Coronary artery (tissue), 2 donors: ENCODE results near the gene SRC.

Experiments
- DNase-seq: peaks from one replicate; pipeline ENCODE4 v3.0.0-alpha.2; 2017; ENCODE audit warnings: low spot score
- H3K27ac ChIP-seq, 2 donors: fragments of 200-600 bp; sonication (generic); one replicate each; pipeline ENCODE4 v1.5.1; 2016 to 2019
- H3K4me3 ChIP-seq: fragments of 200-600 bp; sonication (generic); 2 replicates; pipeline ENCODE4 v1.5.1; 2016; ENCODE audit warnings: mild to moderate bottlenecking, moderate library complexity
- CTCF ChIP-seq: fragments of 200-600 bp; sonication (generic); IDR thresholded peaks from one replicate; pipeline ENCODE4 v1.5.1; 2019; ENCODE audit warnings: antibody characterized with exemption

SRC gene

DNA sequence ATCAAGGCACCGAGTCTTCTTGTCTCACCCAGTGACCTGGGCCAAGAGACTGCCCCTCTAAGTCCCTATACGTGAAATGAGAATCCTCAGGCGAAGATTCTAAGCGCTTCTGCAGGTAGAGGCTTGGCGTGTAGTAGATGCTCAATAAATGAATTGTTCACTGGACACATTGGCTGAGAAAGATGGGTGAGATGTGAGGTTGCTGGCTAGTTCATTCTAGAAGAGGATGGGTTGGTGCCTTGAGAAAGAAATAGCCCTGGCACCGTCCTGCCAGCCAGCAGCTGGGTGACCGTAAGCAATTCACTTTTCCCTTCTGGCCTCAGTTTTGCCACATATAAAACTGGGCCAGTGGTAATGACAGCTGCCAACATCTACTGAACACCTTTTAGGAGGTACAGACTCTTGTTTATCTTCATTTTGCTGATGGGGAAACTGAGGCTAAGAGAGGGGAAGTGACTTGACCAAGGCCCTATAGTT is 1.4 kb downstream of the SRC start:
- no peak for TF ChIP-seq CTCF
- Histone ChIP-seq H3K4me3 (peak overlapping the region; percentile 96), H3K27ac (peak overlapping the region; percentile 77 to 89)
- DNase-seq, result peak; percentile 31

- Histone ChIP-seq H3K27ac (peak overlapping the region in 1 of 2 donors; percentile 89), H3K4me3 (peak overlapping the region; percentile 13)
- no peak for TF ChIP-seq CTCF
- peak; percentile 62 for DNase-seq
These were observed 2.2 kb downstream of the SRC start for GRCh38 chr20:37347891-37348791.

DNA sequence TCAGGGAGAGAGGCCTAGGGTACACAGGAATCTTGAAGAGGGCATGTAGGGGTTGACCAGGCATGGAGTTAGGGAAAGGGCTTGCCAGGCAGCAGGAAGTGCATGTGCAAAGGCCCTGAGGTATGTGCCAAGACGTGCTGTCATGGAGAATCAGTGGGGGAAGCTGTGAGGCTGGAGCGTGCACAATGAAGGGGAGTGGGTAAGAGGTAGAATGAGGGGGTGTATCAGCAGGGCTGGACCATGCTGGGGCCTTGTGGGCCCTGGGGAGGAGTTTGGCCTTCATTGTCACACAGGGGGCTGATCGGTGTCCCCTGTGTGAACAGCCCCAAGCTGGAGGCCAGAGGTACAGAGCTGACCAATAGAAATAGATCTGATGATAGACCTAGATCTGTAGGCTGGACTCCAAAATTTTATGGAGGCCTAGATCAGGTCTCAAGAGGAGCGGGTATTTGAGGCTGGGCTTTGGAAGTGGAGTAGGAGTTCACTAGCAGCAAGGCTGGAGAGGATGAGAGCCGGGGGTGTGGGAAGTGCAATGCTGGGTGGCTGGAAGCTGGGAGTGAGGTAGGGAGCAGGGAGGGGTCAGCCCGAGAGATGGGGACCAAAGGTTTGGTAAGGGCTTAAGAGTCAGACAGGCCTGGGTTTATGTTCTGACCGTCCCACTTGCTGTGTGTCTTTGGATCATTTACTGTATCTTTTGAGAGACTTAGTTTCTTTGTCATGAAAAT is 3.0 kb downstream of the SRC start:
- peak overlapping the region in 1 of 2 donors; percentile 40 for H3K27ac ChIP-seq
- no peak for TF ChIP-seq CTCF
- H3K4me3 ChIP-seq, result peak overlapping the region; percentile 0
- DNase-seq, result peak; percentile 60

DNA sequence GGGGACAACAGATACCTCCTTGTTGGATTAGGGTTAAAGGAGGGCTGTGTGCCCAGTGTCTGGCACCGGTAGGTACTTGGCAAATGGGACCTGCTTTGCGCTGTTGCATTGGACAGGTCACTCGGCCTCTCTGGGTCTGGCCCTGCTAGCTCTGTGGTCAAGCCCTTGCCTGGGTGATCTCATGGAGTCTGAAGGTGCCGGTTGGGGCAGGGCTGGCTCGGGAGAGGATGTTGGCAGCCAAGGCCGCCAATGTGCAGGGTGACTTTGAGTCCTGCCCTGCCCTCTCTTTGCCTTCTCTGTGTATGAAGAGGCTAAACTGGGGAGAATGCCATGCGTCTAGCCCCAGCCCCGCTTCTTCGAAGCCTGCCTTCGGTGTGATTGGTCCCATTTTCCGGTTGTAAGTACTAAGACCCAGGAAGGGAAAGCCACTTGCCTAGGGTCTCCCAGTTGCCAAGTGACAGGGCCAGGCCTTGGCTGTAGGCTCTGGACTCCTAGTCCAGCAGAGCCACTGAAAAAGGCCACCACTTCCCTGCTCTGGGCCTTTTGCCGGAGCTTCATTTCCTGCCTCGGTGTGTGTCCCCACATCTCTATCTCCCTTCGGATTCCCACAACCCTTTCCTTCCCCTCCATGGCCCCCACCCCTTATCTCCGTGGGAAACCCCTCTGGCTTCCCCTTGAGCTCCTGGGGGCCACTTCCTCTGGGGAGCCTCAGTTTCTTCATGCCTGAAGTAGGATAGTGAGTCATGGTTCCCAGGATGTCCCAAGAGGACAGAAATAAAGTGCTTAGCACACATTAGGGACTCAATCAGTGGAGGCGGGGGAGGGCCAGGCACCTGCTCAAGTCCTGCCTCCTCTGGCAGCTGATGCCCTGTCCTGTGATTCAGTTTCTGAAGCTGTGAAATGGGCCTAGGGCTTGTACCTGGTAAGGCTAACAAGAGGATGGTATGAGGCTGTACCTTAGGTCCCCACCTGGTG is 3.9 kb downstream of the SRC start:
- peak; percentile 72 for DNase-seq
- Histone ChIP-seq H3K27ac (peak overlapping the region in 1 of 2 donors; percentile 40), H3K4me3 (peak overlapping the region; percentile 0)
- TF ChIP-seq CTCF, result no peak

DNA sequence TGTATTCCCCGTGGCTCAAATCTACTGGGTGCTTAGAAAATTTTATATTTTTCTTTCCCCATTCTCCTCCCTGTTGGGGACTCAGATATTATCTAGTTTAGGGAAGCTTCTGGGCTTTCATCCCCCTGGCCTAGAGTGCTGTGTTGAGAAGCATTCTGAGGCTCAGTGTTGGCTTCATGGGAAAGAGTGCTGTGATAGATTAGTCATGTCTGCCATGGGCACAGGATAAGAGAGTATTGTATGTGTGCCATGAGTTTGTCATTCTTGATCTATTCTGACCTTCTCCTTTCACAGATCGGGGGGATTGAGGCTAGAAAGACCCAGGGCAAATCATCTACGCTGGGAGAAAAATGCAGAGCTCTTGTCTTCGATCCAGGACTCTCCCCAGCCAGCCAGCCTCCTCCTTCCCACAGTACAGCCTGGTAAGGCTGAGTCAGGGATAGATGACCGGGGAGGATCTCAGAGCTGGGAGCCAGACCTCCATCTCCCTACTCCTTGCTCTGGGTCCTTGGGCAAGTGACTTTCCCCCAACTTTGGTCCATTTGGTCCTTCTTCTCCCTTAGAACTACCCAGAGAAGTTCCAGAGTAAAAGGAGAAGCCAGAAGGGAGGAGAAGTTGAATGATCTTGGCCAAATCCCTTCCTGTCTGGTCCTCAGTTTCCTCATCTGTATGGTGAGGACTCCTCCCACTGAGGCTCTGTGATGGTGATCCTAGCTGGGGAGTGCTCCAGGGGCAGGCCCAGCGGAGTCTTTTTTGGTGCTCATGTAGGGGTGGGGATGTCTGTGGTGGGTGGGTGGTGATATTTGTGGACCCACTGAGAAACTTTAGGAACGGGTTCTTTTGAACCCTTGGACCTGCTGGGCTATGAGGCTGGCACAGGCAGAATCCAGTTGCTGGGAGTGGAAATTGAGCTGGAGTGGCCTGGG is 5.0 kb downstream of the SRC start:
- TF ChIP-seq CTCF, result no peak
- Histone ChIP-seq H3K27ac (no peak overlapping the region), H3K4me3 (no peak overlapping the region)
- DNase-seq, result peak; percentile 47
